ENCODE data around the gene GRID1.

The GRID1 gene

DNA sequence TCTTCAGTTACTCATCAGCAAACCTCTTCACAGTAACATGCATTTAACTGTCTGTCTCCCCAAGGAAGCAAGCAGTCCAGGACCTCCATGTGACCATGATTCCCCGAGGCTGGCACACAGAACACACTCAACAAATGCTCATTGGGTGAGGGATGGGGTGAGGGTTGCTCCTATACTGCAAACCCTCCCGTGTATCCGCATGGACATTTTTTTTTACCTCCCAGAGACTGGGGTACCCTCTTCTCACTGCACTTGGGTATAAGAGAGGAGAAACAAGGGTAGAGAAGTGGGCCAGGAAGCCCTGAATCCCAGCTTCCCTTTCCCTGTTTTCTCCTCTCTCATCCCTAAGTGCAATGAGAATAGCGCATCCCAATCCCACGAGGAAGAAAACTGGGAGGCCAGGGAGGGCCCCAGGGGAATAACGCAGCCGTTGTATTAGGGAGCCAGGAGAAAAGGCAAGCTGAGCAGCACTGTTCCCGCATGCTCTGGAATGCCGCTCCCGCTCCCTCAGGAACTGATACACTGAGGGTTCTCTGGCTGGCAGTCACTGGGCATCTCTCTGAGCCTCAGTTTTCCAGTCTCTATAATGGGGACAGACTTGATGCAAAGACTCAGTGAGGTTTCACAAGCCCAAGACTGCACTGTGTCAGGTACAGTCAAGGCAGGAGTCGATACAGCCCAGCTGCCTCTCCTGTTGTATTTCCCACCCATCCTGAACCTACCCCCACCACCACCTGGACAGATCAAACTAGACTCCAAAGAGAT, 134.6 kb downstream of the GRID1 start:
- TF ChIP-seq YY1 (IDR thresholded peaks at IDR 0.05; ENCODE audit: insufficient read depth, insufficient read length) (no peak), ZNF274 (IDR thresholded peaks at IDR 0.05; ENCODE audit: low read depth, low read length) (no peak), SUZ12 (IDR thresholded peaks at IDR 0.05; ENCODE audit: extremely low read depth, insufficient read depth, insufficient read length) (no peak)
- peaks cover 3% of the 10 kb centered on the region; the same call in 1 of the 2 replicates for H3K9me3 ChIP-seq (ENCODE audit: insufficient read depth, low read length)
- H3K36me3 ChIP-seq (ENCODE audit: insufficient read depth, insufficient read length, low read length), result no peaks in the 10 kb centered on the region
- no peaks in the 10 kb centered on the region for H3K27me3 ChIP-seq (ENCODE audit: insufficient read depth, insufficient read length)
- DNase-seq (ENCODE audit: low read depth, low spot score), result no peak
- peaks cover 12% of the 10 kb centered on the region for H3K4me1 ChIP-seq (ENCODE audit: insufficient read depth, insufficient read length)
- no peak overlapping the region for H3K4me3 ChIP-seq (ENCODE audit: insufficient read length, low read depth)
- H3K9ac ChIP-seq (ENCODE audit: insufficient read length, low read depth), result no peak overlapping the region

DNA sequence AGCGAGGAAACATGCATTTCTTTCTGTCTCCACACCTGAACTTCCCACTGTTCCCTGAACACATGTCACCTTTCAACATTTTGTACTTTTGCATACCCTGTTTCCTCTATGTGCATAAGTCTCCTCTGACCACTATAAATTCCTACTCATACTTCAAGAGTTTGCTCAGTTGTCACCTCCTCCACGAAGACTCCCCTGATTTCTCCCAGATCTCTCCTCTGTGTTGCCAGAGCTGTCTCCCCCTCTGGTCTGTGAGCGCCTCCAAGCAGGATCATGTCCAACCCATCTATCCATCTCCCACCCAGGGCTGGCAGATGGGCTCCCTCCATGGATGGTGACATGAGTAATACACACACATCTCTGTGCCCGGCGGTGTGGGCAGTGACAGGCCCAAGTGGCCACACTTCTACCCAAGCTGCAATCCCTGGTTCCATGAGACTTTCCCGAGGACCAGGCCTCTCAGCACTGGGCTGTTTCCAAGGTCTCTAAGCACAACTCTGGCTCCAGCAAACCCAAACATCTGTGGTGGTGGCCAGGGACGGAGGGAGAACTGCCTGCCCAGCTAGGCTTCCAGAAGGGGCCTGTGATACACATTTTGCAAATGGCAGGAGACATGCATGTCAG, 135.9 kb downstream of the GRID1 start:
- Histone ChIP-seq H3K4me3 (ENCODE audit: insufficient read length, low read depth) (no peak overlapping the region), H3K27me3 (ENCODE audit: insufficient read depth, insufficient read length) (no peaks in the 10 kb centered on the region), H3K4me1 (ENCODE audit: insufficient read depth, insufficient read length) (peaks cover 12% of the 10 kb centered on the region), H3K9ac (ENCODE audit: insufficient read length, low read depth) (no peak overlapping the region), H3K36me3 (ENCODE audit: insufficient read depth, insufficient read length, low read length) (no peaks in the 10 kb centered on the region), H3K9me3 (ENCODE audit: insufficient read depth, low read length) (no peaks in the 10 kb centered on the region)
- DNase-seq (ENCODE audit: low read depth, low spot score), result no peak
- TF ChIP-seq ZNF274 (IDR thresholded peaks at IDR 0.05; ENCODE audit: low read depth, low read length) (no peak), SUZ12 (IDR thresholded peaks at IDR 0.05; ENCODE audit: extremely low read depth, insufficient read depth, insufficient read length) (no peak), YY1 (IDR thresholded peaks at IDR 0.05; ENCODE audit: insufficient read depth, insufficient read length) (no peak)

DNA sequence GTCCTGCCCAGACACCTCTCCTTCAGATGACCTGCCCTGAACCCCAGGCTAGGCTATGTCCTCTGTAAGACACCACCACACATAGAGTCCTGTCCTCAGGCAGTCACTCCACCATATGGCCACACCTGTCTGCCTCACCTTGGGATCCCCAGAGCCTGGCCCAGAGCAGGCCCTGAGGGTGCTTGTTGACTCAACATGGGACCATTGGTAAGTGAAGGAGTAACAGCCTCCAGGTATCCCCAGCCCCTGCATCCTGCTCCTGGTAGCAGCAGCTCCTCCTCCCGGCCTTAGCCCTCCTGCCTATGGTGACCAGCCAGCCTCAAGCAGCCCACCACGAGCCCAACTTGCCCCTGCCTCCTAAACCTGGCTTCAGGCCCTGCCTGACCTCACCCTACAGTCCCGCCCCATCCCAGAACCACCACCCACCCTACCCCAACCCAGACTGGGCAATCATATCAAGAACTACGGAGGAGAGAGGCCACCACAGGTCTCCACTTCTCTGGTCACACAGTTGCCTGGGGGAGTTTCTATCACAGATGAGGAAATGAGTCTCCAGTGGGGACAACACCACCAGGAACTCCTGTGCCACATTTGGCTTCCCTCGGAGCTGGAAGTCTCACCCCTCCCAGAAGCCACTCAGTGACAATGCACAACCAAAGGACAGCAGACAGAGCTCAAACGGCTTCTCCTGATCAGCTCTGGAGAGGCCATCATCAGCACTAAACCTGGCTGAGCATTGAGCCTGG, 136.6 kb downstream of the GRID1 start:
- Histone ChIP-seq H3K9ac (ENCODE audit: insufficient read length, low read depth) (no peak overlapping the region), H3K4me3 (ENCODE audit: insufficient read length, low read depth) (no peak overlapping the region), H3K27me3 (ENCODE audit: insufficient read depth, insufficient read length) (no peaks in the 10 kb centered on the region), H3K36me3 (ENCODE audit: insufficient read depth, insufficient read length, low read length) (no peaks in the 10 kb centered on the region), H3K4me1 (ENCODE audit: insufficient read depth, insufficient read length) (peaks cover 10% of the 10 kb centered on the region), H3K9me3 (ENCODE audit: insufficient read depth, low read length) (no peaks in the 10 kb centered on the region)
- no peak for DNase-seq (ENCODE audit: low read depth, low spot score)
- no peak for TF ChIP-seq ZNF274 (IDR thresholded peaks at IDR 0.05; ENCODE audit: low read depth, low read length)

DNA sequence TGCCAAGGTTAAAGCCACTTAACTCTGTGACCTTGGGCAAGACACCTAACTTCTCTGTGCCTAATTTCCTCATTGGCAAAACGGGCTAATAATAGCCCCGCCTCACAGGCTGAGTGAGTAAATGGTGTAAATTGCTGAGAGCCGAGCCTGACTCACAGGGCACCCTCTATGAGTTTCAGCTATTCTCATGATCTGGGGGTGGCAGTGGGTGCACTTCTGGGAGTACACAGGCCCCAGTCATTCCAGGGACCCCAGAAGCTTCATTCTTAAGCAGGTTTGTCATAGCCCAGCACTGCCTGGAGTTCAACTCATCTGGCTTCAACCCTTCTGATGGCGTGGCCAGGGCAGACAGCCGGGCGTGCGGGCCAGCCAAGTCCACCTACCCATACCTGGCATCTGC, 137.2 kb downstream of the GRID1 start:
- no peaks in the 10 kb centered on the region for H3K9me3 ChIP-seq (ENCODE audit: insufficient read depth, low read length)
- H3K36me3 ChIP-seq (ENCODE audit: insufficient read depth, insufficient read length, low read length), result no peaks in the 10 kb centered on the region

DNA sequence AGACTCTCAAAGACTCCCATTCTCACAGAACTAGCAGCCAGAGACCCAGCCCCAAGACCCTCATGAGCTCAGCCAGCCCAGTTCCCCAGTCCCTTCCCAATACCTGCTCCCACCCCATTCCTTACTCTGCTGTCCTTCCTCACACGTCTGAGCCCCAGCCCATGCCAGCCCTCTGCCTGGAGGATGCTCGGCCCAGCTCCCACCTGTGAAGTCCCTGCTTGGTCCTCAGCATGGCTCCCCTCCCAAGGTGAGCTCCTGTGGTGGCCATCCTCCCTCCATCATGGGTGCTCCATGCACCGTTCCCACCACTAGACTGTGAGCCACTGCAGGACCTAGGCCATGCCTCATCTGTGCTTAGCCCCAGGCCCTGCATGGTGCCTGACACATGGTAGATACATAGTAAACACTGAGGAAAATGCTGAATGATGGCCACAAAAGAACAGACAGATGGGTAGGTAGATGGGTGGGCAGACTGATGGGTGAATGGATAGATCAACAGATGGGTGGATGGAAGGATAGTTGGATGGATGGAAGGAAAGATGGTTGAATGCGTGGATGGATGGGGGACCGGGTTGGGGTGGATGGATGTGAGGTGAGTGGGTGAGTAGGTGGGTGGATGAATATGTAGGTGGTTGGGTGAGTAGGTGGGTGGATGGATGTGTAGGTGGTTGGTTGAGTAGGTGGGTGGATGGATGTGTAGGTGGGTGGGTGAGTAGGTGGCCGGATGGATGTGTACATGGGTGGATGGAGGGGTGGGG, 138.9 kb downstream of the GRID1 start:
- H3K9me3 ChIP-seq (ENCODE audit: insufficient read depth, low read length), result no peaks in the 10 kb centered on the region
- no peak for DNase-seq (ENCODE audit: low read depth, low spot score)
- TF ChIP-seq ZNF274 (IDR thresholded peaks at IDR 0.05; ENCODE audit: low read depth, low read length) (no peak), YY1 (IDR thresholded peaks at IDR 0.05; ENCODE audit: insufficient read depth, insufficient read length) (no peak), SUZ12 (IDR thresholded peaks at IDR 0.05; ENCODE audit: extremely low read depth, insufficient read depth, insufficient read length) (no peak)

More for the DNA sequence above, 137.2 kb downstream of the GRID1 start:
- Histone ChIP-seq H3K9ac (ENCODE audit: insufficient read length, low read depth) (no peak overlapping the region), H3K4me3 (ENCODE audit: insufficient read length, low read depth) (no peak overlapping the region), H3K27me3 (ENCODE audit: insufficient read depth, insufficient read length) (no peaks in the 10 kb centered on the region), H3K4me1 (ENCODE audit: insufficient read depth, insufficient read length) (peaks cover 4% of the 10 kb centered on the region)
- TF ChIP-seq ZNF274 (IDR thresholded peaks at IDR 0.05; ENCODE audit: low read depth, low read length) (no peak), SUZ12 (IDR thresholded peaks at IDR 0.05; ENCODE audit: extremely low read depth, insufficient read depth, insufficient read length) (no peak), YY1 (IDR thresholded peaks at IDR 0.05; ENCODE audit: insufficient read depth, insufficient read length) (no peak)
- DNase-seq (ENCODE audit: low read depth, low spot score), result no peak

DNA sequence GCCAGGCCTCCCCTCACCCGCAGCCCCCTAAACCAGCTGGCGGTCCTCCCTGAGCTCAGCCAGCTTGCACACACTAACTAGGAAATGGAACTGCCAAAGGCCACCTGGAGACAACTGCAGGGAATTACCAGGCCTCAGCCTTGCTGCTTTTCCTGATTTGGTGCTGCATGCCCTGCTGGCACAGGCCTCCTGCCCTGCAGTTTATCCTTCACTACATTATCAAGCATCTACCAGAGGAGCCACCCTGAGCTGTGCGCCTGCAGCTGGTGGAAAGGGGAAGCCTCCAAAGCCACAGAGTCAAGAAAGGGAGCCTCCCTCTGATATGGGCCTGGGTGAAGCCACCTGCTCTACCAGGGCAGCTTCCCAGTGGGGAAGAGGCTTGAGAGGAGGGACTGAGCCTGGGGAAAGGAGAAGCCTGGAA, 139.8 kb downstream of the GRID1 start:
- no peak overlapping the region for H3K9ac ChIP-seq (ENCODE audit: insufficient read length, low read depth)
- H3K4me1 ChIP-seq (ENCODE audit: insufficient read depth, insufficient read length), result peaks cover 8% of the 10 kb centered on the region
- H3K9me3 ChIP-seq (ENCODE audit: insufficient read depth, low read length), result no peaks in the 10 kb centered on the region
- H3K27me3 ChIP-seq (ENCODE audit: insufficient read depth, insufficient read length), result no peaks in the 10 kb centered on the region
- TF ChIP-seq SUZ12 (IDR thresholded peaks at IDR 0.05; ENCODE audit: extremely low read depth, insufficient read depth, insufficient read length) (no peak), YY1 (IDR thresholded peaks at IDR 0.05; ENCODE audit: insufficient read depth, insufficient read length) (no peak), ZNF274 (IDR thresholded peaks at IDR 0.05; ENCODE audit: low read depth, low read length) (no peak)
- no peaks in the 10 kb centered on the region for H3K36me3 ChIP-seq (ENCODE audit: insufficient read depth, insufficient read length, low read length)
- no peak for DNase-seq (ENCODE audit: low read depth, low spot score)
- H3K4me3 ChIP-seq (ENCODE audit: insufficient read length, low read depth), result no peak overlapping the region

More for the DNA sequence above, 138.9 kb downstream of the GRID1 start:
- H3K4me3 ChIP-seq (ENCODE audit: insufficient read length, low read depth), result no peak overlapping the region
- no peaks in the 10 kb centered on the region for H3K27me3 ChIP-seq (ENCODE audit: insufficient read depth, insufficient read length)
- no peaks in the 10 kb centered on the region for H3K36me3 ChIP-seq (ENCODE audit: insufficient read depth, insufficient read length, low read length)
- H3K4me1 ChIP-seq (ENCODE audit: insufficient read depth, insufficient read length), result peaks cover 1% of the 10 kb centered on the region
- H3K9ac ChIP-seq (ENCODE audit: insufficient read length, low read depth), result no peak overlapping the region
